Adrenal gland (tissue), 12 donors: ENCODE results near the gene MED4. TPM values are rescaled to one million over a fixed set of nuclear protein-coding genes. Genes with fewer than 3 reads are reported as not detected.

ENCODE experiments used
- DNase-seq, 7 donors: peaks; one replicate each; pipeline ENCODE4 v3.0.0-alpha.2; 2019 to 2020
- H3K27ac ChIP-seq, 5 donors: fragments of 200-600 bp; sonication (generic) in 4 of 5; 1 replicate in 3 of 5; 2 replicates in 2 of 5; pipeline versions ENCODE4 v1.5.1 to v1.8.0; 2016 to 2020; ENCODE audit warnings: mild to moderate bottlenecking in 1 of 5
- H3K27me3 ChIP-seq: fragments of 200-600 bp; 2 replicates; pipeline ENCODE4 v1.8.0; 2021
- H3K36me3 ChIP-seq, 2 donors: fragments of 200-600 bp; replicated peaks in 1 of 2; 1 replicate in 1 of 2; 2 replicates in 1 of 2; pipeline versions ENCODE4 v1.5.1 to v1.8.0; 2018 to 2022
- H3K4me1 ChIP-seq, 2 donors: fragments of 200-600 bp; replicated peaks in 1 of 2; 1 replicate in 1 of 2; 2 replicates in 1 of 2; pipeline versions ENCODE4 v1.5.1 to v1.8.0; 2018 to 2021
- H3K4me3 ChIP-seq, 4 donors: fragments of 200-600 bp; sonication (generic) in 3 of 4; one replicate each; pipeline ENCODE4 v1.5.1; 2016 to 2018
- H3K9me3 ChIP-seq, 3 donors: fragments of 200-600 bp; sonication (generic) in 1 of 3; replicated peaks in 1 of 3; 1 replicate in 2 of 3; 2 replicates in 1 of 3; pipeline versions ENCODE4 v1.5.1 to v1.8.0; 2016 to 2021
- POLR2A ChIP-seq, 2 donors: fragments of 450-650 bp; IDR thresholded peaks; one replicate each; pipeline ENCODE4 v1.6.1; 2017; ENCODE audit warnings: antibody characterized with exemption in 2 of 2, mild to moderate bottlenecking in 2 of 2, moderate library complexity in 1 of 2
- WGBS, 4 donors: extraction: QIAGEN DNeasy Blood & Tissue Kit in 2 of 4; methylation state at CpG; one replicate each; pipeline versions ENCODE4 v1.1.5 to v1.1.7; 2013 to 2017; 5-methylcytosine and 5-hydroxymethylcytosine counted together
- intact Hi-C, 2 donors: fragments of 100-400 bp; cut with DNase I; formaldehyde crosslinking; loops; one replicate each; pipeline versions ENCODE4 v1.14.1 to v1.15.0; 2022 to 2023
- polyA plus RNA-seq, 3 donors: library from polyadenylated mRNA; stranded (reverse); fragments of 200-250 nt in 2 of 3; fragments of 350-450 nt in 1 of 3; fragmentation: Illumina TruSeq in 1 of 3; extraction: RNeasy Lipid Tissue Mini Kit (QIAGEN cat#74804) in 1 of 3; gene quantifications; one replicate each; pipeline ENCODE4 v1.2.3, GENCODE V29; 2013 to 2014
- total RNA-seq, 9 donors: library from RNA; depleted of rRNA in 4 of 9; stranded (reverse); fragments of >200 nt in 4 of 9; fragments of 120-200 nt in 1 of 9; fragmentation: NEBNext Ultra II Directional in 1 of 9; extraction: Animal tissue kit (Norgen Biotek cat#: 25700) in 1 of 9; gene quantifications; one replicate each; pipeline versions ENCODE4 v1.1.0 to v1.2.4, GENCODE V29; 2013 to 2023
- TF ChIP-seq, protein P1 (sequence below), 6 experiments: fragments of 450-650 bp in 4 of 6; fragments of 200-600 bp in 2 of 6; sonication (generic) in 1 of 6; IDR thresholded peaks; 1 replicate in 5 of 6; 2 replicates in 1 of 6; pipeline versions ENCODE4 v1.5.1 to v1.8.0; 2016 to 2021; ENCODE audit warnings: antibody characterized with exemption in 6 of 6, mild to moderate bottlenecking in 2 of 6, moderate library complexity in 1 of 6
- donor health status: healthy with polysubstance abuse.
- donor health status: Bipolar disorder and iron deficiency.
- donor health status: DM: yes; HTN: yes; CAD: no.
- donor health status: DM: no; HTN: no; CAD: no.
- donor health status: DM: no; HTN: no; CAD: no.
- donor health status: DM: yes; HTN: yes; CAD: no.

MED4 gene
- total and polyA plus RNA-seq, 12 donors, result 12.9 to 93.1 (median 36.7) TPM

DNA sequence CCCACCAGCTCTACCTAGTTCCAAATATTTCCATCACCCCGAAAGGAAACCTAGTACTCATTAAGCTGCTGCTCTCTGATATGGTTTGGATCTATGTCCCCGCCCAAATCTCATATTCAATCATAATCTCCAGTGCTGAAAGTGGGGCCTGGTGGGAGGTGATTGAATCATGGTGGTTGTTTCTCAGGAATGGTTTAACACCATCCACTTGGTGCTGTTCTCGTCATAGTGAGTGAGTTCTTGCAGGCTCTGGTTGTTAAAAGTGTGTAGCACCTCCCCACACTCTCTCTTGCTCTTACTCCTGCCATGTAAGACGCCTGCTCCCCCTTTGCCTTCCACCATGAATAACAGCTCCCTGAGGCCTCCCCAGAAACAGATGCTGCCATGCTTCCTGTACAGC is 43.4 kb upstream of the MED4 start:
- Histone ChIP-seq H3K27me3 (no peaks in the 10 kb centered on the region), H3K9me3 (no peaks in the 10 kb centered on the region), H3K36me3 (no peaks in the 10 kb centered on the region), H3K4me3 (no peak overlapping the region), H3K4me1 (no peaks in the 10 kb centered on the region), H3K27ac (no peak overlapping the region)
- no peak for DNase-seq
- 90 to 93% (median 91%) methylated on average over 4 of the region's 4 CpGs for WGBS, 4 donors
- intact Hi-C loops, result no loop called here
- TF ChIP-seq, protein P1, sequence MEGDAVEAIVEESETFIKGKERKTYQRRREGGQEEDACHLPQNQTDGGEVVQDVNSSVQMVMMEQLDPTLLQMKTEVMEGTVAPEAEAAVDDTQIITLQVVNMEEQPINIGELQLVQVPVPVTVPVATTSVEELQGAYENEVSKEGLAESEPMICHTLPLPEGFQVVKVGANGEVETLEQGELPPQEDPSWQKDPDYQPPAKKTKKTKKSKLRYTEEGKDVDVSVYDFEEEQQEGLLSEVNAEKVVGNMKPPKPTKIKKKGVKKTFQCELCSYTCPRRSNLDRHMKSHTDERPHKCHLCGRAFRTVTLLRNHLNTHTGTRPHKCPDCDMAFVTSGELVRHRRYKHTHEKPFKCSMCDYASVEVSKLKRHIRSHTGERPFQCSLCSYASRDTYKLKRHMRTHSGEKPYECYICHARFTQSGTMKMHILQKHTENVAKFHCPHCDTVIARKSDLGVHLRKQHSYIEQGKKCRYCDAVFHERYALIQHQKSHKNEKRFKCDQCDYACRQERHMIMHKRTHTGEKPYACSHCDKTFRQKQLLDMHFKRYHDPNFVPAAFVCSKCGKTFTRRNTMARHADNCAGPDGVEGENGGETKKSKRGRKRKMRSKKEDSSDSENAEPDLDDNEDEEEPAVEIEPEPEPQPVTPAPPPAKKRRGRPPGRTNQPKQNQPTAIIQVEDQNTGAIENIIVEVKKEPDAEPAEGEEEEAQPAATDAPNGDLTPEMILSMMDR (IDR thresholded peaks at IDR 0.05), result no peak
- TF ChIP-seq POLR2A (IDR thresholded peaks at IDR 0.05), result no peak

DNA sequence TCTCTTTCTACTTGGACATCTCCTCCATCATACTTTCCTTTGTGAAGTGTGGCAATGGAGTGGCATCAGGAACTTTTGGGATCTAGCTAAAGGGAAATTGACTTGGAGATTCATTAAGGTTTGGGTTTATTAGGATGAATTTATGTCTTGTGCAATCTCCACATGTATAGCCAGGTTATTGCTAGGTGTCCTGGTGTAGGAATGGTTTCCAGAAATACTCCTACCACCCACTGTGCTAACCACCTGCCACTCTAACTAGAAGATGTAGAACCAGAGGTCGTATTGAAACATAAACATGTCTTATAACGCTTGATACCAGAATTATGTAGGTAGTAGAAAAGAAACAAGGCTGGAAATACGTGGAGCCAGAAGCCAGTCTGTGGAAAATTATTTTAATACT is 38.1 kb upstream of the MED4 start:
- Histone ChIP-seq H3K4me3 (no peak overlapping the region), H3K9me3 (no peaks in the 10 kb centered on the region), H3K36me3 (no peaks in the 10 kb centered on the region), H3K27ac (no peak overlapping the region), H3K27me3 (no peaks in the 10 kb centered on the region), H3K4me1 (no peaks in the 10 kb centered on the region)
- intact Hi-C loops, result no loop called here
- no peak for DNase-seq
- TF ChIP-seq POLR2A (IDR thresholded peaks at IDR 0.05), result no peak
- TF ChIP-seq, protein P1 (IDR thresholded peaks at IDR 0.05), result no peak
- 71 to 76% (median 71%) methylated on average over 3 of the region's 3 CpGs for WGBS, 4 donors

DNA sequence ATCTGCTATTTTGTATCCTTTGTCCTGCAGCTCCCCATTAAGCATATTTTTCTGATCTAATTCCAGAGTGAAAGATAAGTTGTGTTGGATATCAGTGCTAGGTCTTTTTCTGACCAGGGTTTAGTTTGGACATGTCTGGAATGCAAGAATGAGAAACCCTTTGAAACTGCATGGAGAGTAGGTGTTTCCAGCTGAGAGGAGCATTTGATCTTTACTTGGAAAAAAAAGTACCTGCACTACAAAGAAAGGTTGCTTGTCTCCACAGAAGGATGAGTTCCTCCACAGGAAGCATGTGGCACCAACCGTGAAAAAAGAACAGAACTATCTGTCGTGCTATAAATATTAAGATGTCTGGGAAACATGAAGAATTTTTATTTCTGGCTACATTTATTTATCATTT is 36.6 kb upstream of the MED4 start:
- intact Hi-C loops, result no loop called here
- DNase-seq, result no peak
- no peaks in the 10 kb centered on the region for H3K9me3 ChIP-seq
- H3K27ac ChIP-seq, result no peak overlapping the region
- no peak overlapping the region for H3K4me3 ChIP-seq
- no peaks in the 10 kb centered on the region for H3K27me3 ChIP-seq
- peaks cover 2 to 11% of the 10 kb centered on the region in 2 donors for H3K4me1 ChIP-seq
- H3K36me3 ChIP-seq, result no peaks in the 10 kb centered on the region
- TF ChIP-seq, protein P1 (IDR thresholded peaks at IDR 0.05), result no peak
- TF ChIP-seq POLR2A (IDR thresholded peaks at IDR 0.05), result no peak
- 48 to 55% (median 51%) methylated on average over 2 of the region's 2 CpGs for WGBS, 4 donors

DNA sequence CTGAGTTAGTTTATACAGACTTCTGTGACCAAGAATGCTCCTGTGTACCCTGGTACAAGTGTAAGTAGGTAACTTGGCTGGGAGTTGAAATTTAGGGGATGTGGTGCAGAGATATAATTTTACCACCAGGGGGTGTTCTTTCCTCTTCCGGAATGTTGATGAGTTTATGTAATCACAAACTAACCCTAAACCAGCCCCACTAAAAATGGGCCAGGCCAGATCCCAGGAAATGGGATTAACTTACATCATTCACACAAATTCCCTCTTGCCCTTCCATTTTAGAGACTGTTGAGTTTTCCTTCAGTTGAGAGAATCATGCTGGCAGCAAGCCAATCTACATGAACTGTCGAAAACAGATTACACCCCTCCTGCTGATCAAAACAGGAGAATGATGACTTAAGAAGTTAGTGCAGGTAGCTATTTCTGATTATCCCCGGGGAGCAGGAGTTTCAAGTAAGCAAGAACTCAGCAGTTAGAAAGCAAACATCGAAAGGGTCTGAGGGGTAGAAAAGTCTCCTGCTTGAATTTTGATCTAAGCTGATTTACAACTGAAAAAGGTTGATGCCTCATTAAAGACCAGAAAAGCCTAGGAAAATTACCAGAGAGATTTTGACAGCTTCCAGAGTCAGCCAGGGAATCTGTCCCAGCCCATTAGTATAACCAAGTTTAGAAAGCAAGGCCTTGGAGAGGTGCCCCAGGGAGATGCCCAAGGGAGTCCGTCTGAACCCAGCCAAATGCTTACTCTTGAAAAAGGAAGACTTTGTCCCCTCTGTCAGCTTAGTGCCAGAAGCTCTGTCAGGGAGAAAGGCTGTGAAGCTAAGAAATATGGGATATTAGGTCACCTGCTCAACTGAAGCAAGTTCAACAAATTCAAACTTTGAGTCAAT is 32.3 kb upstream of the MED4 start:
- Histone ChIP-seq H3K4me3 (no peak overlapping the region), H3K27me3 (no peaks in the 10 kb centered on the region), H3K4me1 (peaks cover 4 to 16% of the 10 kb centered on the region in 2 donors), H3K9me3 (no peaks in the 10 kb centered on the region), H3K36me3 (no peaks in the 10 kb centered on the region), H3K27ac (peak overlapping the region in 3 of 5 donors; percentile 32 to 88 (median 58))
- 22 to 34% (median 29%) methylated on average over 5 of the region's 5 CpGs for WGBS, 4 donors
- TF ChIP-seq, protein P1 (IDR thresholded peaks at IDR 0.05), result peak; percentile 69 to 82 (median 76)
- TF ChIP-seq POLR2A (IDR thresholded peaks at IDR 0.05), result no peak
- DNase-seq, result peak; percentile 24 to 67 (median 34)
- intact Hi-C loops, result loop anchor here (10.0 kb wide), 3 partner anchors 108 to 448 kb away; partner anchors contain the start of genes ITM2B (in 1 of the 2) and RB1 (in 1 of the 2)
